WTC11 (cell line): ENCODE measurements around the gene HACE1. TPM values are rescaled to one million over a fixed set of nuclear protein-coding genes. Genes with fewer than 3 reads are reported as not detected.

Source experiments
- ATAC-seq: fragments of 200-7000 bp; cut with Tn5 transposase; 2 replicates; pipeline ENCODE4 v1.10.0; 2021; ENCODE audit warnings: mild to moderate bottlenecking, moderate library complexity
- CTCF ChIA-PET: fragments of 300-600 bp; sonication (Branson Sonifier 250); formaldehyde crosslinking; loops from one replicate; lab custom pipeline; 2021; ENCODE audit warnings: antibody characterized with exemption; lab: Charles Lee
- POLR2A ChIA-PET: fragments of 350-600 bp; sonication (Branson Sonifier 250); formaldehyde crosslinking; loops from one replicate; lab custom pipeline; 2021; ENCODE audit warnings: antibody characterized with exemption; lab: Charles Lee
- DNase-seq: peaks from one replicate; pipeline ENCODE4 v3.0.0; 2021; ENCODE audit warnings: low spot score
- H3K27ac Mint-ChIP-seq: 2 replicates; pipeline ENCODE4 v1.8.0; 2021; ENCODE audit warnings: mixed read lengths
- H3K27me3 Mint-ChIP-seq: 2 replicates; pipeline ENCODE4 v1.8.0; 2021; ENCODE audit warnings: low read depth, mild to moderate bottlenecking, moderate library complexity, mixed read lengths
- H3K36me3 Mint-ChIP-seq: 2 replicates; pipeline ENCODE4 v1.8.0; 2021; ENCODE audit warnings: mixed read lengths
- H3K4me1 Mint-ChIP-seq: 2 replicates; pipeline ENCODE4 v1.8.0; 2022; ENCODE audit warnings: mixed read lengths
- H3K4me3 Mint-ChIP-seq: 2 replicates; pipeline ENCODE4 v1.8.0; 2021; ENCODE audit warnings: mild to moderate bottlenecking, moderate library complexity, mixed read lengths
- H3K9me3 Mint-ChIP-seq: 2 replicates; pipeline ENCODE4 v1.8.0; 2021; ENCODE audit warnings: mixed read lengths
- GABPB1 ChIP-seq: sonication (generic); formaldehyde crosslinking; IDR thresholded peaks from 2 replicates; pipeline ENCODE4 v1.8.1; 2023; ENCODE audit warnings: mild to moderate bottlenecking, missing genetic modification reagents
- NR1H2 ChIP-seq: sonication (generic); formaldehyde crosslinking; IDR thresholded peaks from 2 replicates; pipeline ENCODE4 v1.9.0; 2021; ENCODE audit warnings: mild to moderate bottlenecking, moderate library complexity, missing genetic modification reagents
- PRRX2 ChIP-seq: fragments of 250-450 bp; sonication (Bioruptor Pico); IDR thresholded peaks from 2 replicates; pipeline ENCODE4 v1.8.0; 2021; ENCODE audit warnings: mild to moderate bottlenecking
- RELA ChIP-seq: sonication (generic); formaldehyde crosslinking; IDR thresholded peaks from 2 replicates; pipeline ENCODE4 v1.8.1; 2022; ENCODE audit warnings: missing genetic modification reagents, mild to moderate bottlenecking, borderline replicate concordance
- SOX15 ChIP-seq: fragments of 250-450 bp; sonication (Bioruptor Pico); IDR thresholded peaks from 2 replicates; pipeline ENCODE4 v1.9.0; 2021; ENCODE audit warnings: mild to moderate bottlenecking
- ZNF263 ChIP-seq: sonication (generic); formaldehyde crosslinking; IDR thresholded peaks from 2 replicates; pipeline ENCODE4 v1.8.1; 2022; ENCODE audit warnings: low read depth, mild to moderate bottlenecking, moderate library complexity, missing genetic modification reagents
- ZNF423 ChIP-seq: fragments of 250-450 bp; sonication (Bioruptor Pico); IDR thresholded peaks from 2 replicates; pipeline ENCODE4 v2.1.2; 2022; ENCODE audit warnings: mild to moderate bottlenecking, moderate library complexity
- total RNA-seq: library from RNA; stranded (reverse); gene quantifications from 3 replicates; pipeline ENCODE4 v1.2.3, GENCODE V29; 2021
- TF ChIP-seq, protein P1 (sequence below): fragments of 200-600 bp; IDR thresholded peaks from 2 replicates; pipeline ENCODE4 v1.8.0; 2022; ENCODE audit warnings: antibody characterized with exemption
- TF ChIP-seq, protein P2 (sequence below): sonication (generic); formaldehyde crosslinking; IDR thresholded peaks from 2 replicates; pipeline ENCODE4 v1.8.0; 2022; ENCODE audit warnings: mild to moderate bottlenecking, missing genetic modification reagents
- TF ChIP-seq, protein P3 (sequence below): sonication (generic); formaldehyde crosslinking; IDR thresholded peaks from 2 replicates; pipeline ENCODE4 v1.8.1; 2023; ENCODE audit warnings: mild to moderate bottlenecking, missing genetic modification reagents
- TF ChIP-seq, protein P4 (sequence below): sonication (generic); formaldehyde crosslinking; IDR thresholded peaks from 2 replicates; pipeline ENCODE4 v1.8.1; 2023; ENCODE audit warnings: mild to moderate bottlenecking, missing genetic modification reagents
- TF ChIP-seq, protein P5 (sequence below): sonication (generic); formaldehyde crosslinking; IDR thresholded peaks from 2 replicates; pipeline ENCODE4 v1.8.1; 2023; ENCODE audit warnings: mild to moderate bottlenecking, moderate library complexity, missing genetic modification reagents
- TF ChIP-seq, protein P6 (sequence below): fragments of 250-450 bp; sonication (Bioruptor Pico); IDR thresholded peaks from 2 replicates; pipeline ENCODE4 v1.9.0; 2021; ENCODE audit warnings: mild to moderate bottlenecking, borderline replicate concordance

Gene HACE1
- total RNA-seq, 1 experiment from 2014 or later = 18.1 TPM

DNA sequence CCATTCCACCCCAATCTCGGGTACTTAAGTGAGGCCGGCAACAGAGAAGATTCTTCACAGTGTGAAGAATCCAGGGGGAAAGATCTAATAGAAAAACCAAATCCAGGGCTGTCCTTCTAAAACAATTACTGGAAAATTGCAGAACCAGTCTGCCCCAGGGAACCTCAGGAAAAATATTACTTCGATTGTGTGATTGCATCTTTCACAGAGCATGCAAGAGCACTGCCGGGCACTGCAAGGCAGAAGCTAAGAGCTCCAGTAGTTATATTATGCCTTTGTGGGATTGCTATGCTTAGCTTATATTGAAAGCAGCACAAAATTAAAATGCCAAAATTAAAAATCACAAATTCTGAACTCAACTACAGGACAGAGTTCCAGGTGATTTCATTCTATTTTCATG lies 175.9 kb downstream of the HACE1 start:
- H3K4me3 Mint-ChIP-seq = no peak overlapping the region
- H3K9me3 Mint-ChIP-seq = peaks cover 5% of the 10 kb centered on the region
- no peaks in the 10 kb centered on the region for H3K27me3 Mint-ChIP-seq
- no peak for DNase-seq
- H3K4me1 Mint-ChIP-seq = peaks cover 9% of the 10 kb centered on the region
- POLR2A ChIA-PET = interaction anchor here (0.6 kb wide), 1 partner anchor 103 kb away, joined by 4 read pairs; no protein-coding TSS in a partner anchor
- peaks cover 3% of the 10 kb centered on the region for H3K36me3 Mint-ChIP-seq
- CTCF ChIA-PET = interaction anchor here (0.6 to 0.8 kb wide), 3 partner anchors 9 to 156 kb away, joined by 3 to 6 read pairs (median 4); no protein-coding TSS in a partner anchor
- no peak overlapping the region for H3K27ac Mint-ChIP-seq
- ATAC-seq = no peak
- TF ChIP-seq NR1H2 (CRISPR knock-in tag) = no peak

DNA sequence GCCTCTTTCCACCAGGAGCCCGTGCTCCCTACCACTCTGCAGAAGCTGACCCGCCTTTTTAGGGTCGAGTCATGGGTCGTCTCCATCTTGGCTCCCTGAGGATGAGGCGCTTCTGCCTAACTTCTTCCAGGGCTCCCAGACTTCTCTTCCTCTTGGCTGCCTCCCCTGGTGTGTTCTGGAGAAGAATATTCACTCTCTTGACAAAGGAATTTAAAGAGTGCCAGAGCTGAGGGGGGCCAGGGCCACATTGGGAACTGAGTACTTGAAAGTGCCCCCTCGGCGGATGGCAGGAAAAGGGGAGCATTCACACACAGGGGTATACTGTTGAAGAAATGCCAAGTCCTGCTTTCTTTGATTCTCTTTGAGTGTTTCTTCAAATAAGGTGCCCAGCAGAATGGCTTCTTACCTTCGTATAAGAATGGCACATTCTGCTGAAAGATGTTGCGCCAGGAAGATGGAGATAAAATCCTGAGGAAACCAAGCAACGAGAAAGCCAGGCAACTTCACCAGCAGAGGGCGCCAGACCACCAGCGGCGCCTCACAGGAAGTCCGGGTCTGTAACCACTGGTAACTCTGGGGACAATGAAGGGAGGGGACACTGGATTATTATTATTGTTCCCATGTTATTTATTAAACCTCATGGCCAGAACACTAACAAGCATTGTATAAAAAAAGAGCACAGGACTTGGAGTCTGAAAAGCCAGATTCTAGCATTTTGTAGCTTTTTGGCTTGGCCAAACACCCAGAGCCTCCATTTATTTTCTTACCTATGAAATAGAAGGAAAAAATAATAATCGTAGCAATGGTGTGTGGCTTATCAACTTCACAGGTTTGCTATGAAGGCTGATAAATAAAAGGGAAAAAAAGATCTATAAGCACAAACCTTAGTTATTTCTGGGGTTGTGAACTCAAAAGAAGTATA lies 176.7 kb downstream of the HACE1 start:
- no peak for TF ChIP-seq GABPB1
- TF ChIP-seq PRRX2 (CRISPR knock-in tag) = no peak
- TF ChIP-seq, protein P1, sequence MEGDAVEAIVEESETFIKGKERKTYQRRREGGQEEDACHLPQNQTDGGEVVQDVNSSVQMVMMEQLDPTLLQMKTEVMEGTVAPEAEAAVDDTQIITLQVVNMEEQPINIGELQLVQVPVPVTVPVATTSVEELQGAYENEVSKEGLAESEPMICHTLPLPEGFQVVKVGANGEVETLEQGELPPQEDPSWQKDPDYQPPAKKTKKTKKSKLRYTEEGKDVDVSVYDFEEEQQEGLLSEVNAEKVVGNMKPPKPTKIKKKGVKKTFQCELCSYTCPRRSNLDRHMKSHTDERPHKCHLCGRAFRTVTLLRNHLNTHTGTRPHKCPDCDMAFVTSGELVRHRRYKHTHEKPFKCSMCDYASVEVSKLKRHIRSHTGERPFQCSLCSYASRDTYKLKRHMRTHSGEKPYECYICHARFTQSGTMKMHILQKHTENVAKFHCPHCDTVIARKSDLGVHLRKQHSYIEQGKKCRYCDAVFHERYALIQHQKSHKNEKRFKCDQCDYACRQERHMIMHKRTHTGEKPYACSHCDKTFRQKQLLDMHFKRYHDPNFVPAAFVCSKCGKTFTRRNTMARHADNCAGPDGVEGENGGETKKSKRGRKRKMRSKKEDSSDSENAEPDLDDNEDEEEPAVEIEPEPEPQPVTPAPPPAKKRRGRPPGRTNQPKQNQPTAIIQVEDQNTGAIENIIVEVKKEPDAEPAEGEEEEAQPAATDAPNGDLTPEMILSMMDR = peak; percentile 95
- Mint-ChIP-seq H3K27ac (no peak overlapping the region), H3K27me3 (no peaks in the 10 kb centered on the region), H3K36me3 (peaks cover 6% of the 10 kb centered on the region), H3K4me1 (peaks cover 9% of the 10 kb centered on the region), H3K9me3 (peaks cover 11% of the 10 kb centered on the region), H3K4me3 (no peak overlapping the region)
- DNase-seq = peak; percentile 82
- ChIA-PET POLR2A (no interaction called here), CTCF (interaction anchor here (0.7 to 1.2 kb wide), 3 partner anchors 9 to 177 kb away, joined by 3 to 5 read pairs (median 3); partner anchors contain the start of gene HACE1)
- ATAC-seq = peak; percentile 86

DNA sequence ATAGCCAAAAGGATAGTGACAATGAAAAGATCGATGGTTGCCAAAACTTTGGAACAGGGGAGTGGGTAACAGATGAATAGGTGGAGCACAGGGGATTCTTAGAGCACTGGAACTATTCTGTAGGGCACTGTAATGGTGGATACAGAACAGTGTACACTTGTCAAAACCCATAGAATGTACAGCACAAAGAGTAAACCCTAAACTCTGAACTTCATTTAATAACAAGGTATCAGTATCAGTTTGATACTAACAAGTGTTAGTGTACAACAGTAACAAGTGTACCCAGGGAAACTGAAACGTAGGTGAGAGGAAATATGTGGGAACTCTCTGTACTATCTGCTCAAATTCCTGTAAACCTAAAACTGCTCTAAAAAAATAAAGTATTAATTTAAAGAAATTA lies 179.2 kb downstream of the HACE1 start:
- CTCF ChIA-PET = no interaction called here
- DNase-seq = no peak
- no peaks in the 10 kb centered on the region for H3K27me3 Mint-ChIP-seq
- ATAC-seq = no peak
- POLR2A ChIA-PET = no interaction called here
- no peak overlapping the region for H3K4me3 Mint-ChIP-seq
- peaks cover 18% of the 10 kb centered on the region for H3K36me3 Mint-ChIP-seq
- H3K4me1 Mint-ChIP-seq = peaks cover 5% of the 10 kb centered on the region
- peaks cover 25% of the 10 kb centered on the region for H3K9me3 Mint-ChIP-seq
- H3K27ac Mint-ChIP-seq = no peak overlapping the region
- TF ChIP-seq ZNF423 (CRISPR knock-in tag) (no peak), ZNF263 (CRISPR knock-in tag) (no peak), SOX15 (CRISPR knock-in tag) (no peak), RELA (CRISPR knock-in tag) (no peak)
- TF ChIP-seq, protein P2, sequence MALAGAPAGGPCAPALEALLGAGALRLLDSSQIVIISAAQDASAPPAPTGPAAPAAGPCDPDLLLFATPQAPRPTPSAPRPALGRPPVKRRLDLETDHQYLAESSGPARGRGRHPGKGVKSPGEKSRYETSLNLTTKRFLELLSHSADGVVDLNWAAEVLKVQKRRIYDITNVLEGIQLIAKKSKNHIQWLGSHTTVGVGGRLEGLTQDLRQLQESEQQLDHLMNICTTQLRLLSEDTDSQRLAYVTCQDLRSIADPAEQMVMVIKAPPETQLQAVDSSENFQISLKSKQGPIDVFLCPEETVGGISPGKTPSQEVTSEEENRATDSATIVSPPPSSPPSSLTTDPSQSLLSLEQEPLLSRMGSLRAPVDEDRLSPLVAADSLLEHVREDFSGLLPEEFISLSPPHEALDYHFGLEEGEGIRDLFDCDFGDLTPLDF = no peak
- TF ChIP-seq, protein P3, sequence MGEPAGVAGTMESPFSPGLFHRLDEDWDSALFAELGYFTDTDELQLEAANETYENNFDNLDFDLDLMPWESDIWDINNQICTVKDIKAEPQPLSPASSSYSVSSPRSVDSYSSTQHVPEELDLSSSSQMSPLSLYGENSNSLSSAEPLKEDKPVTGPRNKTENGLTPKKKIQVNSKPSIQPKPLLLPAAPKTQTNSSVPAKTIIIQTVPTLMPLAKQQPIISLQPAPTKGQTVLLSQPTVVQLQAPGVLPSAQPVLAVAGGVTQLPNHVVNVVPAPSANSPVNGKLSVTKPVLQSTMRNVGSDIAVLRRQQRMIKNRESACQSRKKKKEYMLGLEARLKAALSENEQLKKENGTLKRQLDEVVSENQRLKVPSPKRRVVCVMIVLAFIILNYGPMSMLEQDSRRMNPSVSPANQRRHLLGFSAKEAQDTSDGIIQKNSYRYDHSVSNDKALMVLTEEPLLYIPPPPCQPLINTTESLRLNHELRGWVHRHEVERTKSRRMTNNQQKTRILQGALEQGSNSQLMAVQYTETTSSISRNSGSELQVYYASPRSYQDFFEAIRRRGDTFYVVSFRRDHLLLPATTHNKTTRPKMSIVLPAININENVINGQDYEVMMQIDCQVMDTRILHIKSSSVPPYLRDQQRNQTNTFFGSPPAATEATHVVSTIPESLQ (CRISPR knock-in tag) = no peak
- TF ChIP-seq, protein P1 = no peak
- TF ChIP-seq, protein P4, sequence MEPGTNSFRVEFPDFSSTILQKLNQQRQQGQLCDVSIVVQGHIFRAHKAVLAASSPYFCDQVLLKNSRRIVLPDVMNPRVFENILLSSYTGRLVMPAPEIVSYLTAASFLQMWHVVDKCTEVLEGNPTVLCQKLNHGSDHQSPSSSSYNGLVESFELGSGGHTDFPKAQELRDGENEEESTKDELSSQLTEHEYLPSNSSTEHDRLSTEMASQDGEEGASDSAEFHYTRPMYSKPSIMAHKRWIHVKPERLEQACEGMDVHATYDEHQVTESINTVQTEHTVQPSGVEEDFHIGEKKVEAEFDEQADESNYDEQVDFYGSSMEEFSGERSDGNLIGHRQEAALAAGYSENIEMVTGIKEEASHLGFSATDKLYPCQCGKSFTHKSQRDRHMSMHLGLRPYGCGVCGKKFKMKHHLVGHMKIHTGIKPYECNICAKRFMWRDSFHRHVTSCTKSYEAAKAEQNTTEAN (CRISPR knock-in tag) = no peak
- TF ChIP-seq, protein P5, sequence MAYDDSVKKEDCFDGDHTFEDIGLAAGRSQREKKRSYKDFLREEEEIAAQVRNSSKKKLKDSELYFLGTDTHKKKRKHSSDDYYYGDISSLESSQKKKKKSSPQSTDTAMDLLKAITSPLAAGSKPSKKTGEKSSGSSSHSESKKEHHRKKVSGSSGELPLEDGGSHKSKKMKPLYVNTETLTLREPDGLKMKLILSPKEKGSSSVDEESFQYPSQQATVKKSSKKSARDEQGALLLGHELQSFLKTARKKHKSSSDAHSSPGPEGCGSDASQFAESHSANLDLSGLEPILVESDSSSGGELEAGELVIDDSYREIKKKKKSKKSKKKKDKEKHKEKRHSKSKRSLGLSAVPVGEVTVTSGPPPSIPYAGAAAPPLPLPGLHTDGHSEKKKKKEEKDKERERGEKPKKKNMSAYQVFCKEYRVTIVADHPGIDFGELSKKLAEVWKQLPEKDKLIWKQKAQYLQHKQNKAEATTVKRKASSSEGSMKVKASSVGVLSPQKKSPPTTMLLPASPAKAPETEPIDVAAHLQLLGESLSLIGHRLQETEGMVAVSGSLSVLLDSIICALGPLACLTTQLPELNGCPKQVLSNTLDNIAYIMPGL (CRISPR knock-in tag) = no peak
- TF ChIP-seq, protein P6, sequence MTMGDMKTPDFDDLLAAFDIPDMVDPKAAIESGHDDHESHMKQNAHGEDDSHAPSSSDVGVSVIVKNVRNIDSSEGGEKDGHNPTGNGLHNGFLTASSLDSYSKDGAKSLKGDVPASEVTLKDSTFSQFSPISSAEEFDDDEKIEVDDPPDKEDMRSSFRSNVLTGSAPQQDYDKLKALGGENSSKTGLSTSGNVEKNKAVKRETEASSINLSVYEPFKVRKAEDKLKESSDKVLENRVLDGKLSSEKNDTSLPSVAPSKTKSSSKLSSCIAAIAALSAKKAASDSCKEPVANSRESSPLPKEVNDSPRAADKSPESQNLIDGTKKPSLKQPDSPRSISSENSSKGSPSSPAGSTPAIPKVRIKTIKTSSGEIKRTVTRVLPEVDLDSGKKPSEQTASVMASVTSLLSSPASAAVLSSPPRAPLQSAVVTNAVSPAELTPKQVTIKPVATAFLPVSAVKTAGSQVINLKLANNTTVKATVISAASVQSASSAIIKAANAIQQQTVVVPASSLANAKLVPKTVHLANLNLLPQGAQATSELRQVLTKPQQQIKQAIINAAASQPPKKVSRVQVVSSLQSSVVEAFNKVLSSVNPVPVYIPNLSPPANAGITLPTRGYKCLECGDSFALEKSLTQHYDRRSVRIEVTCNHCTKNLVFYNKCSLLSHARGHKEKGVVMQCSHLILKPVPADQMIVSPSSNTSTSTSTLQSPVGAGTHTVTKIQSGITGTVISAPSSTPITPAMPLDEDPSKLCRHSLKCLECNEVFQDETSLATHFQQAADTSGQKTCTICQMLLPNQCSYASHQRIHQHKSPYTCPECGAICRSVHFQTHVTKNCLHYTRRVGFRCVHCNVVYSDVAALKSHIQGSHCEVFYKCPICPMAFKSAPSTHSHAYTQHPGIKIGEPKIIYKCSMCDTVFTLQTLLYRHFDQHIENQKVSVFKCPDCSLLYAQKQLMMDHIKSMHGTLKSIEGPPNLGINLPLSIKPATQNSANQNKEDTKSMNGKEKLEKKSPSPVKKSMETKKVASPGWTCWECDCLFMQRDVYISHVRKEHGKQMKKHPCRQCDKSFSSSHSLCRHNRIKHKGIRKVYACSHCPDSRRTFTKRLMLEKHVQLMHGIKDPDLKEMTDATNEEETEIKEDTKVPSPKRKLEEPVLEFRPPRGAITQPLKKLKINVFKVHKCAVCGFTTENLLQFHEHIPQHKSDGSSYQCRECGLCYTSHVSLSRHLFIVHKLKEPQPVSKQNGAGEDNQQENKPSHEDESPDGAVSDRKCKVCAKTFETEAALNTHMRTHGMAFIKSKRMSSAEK (CRISPR knock-in tag) = no peak
